NCI-H748 treated with DMSO at 0.1 percent for 48 hours (cell line): ENCODE results near the gene PDE6A.
"Not testable (repeated sequence)": the region's sequence is repeated elsewhere in the genome, so short reads cannot be mapped to it uniquely, and the experiment has no call there.

ENCODE experiments used
- DNase-seq: peaks from one replicate; lab custom pipeline; 2025; lab: John Stamatoyannopoulos, UW

Gene PDE6A

DNA sequence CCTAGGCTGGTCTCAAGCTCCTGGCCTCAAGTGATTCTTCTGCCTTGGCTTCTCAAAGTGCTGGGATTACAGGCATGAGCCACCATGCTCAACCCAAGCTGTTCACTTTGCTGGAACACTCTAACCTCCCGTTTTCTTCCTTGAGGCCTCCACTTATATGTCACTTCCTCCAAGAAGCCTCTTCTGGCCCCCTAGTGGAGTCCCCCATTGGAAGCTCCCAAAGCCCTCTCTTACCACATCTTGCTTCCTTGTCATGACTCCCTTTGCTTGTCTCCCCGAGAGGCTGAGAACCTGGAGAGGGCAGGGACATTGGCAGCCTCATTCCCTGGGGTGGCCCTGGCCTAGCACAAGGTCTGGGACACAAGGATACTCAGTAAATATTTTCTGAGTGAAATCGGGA is 80.8 kb downstream of the PDE6A start:
- no peak for DNase-seq

DNA sequence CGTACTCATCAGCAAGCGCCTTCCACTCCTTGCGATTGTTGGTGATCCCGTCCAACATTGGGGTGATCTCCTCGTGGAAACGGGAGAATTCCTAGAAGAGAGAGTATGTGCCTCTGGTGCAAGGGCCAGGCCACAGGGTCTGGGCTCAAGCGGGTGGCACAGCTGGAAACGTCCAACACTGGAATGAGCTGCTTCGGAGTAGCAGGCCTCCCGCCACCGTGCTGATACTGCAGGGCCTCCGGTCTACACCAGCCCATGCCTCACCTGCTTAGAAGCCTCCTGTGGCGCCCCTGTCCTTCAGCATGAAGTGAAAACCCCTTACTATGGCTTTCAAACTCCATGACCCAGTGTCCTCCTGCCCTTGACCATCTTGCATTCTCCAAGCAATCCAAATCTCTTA is 81.4 kb downstream of the PDE6A start:
- DNase-seq = no peak

DNA sequence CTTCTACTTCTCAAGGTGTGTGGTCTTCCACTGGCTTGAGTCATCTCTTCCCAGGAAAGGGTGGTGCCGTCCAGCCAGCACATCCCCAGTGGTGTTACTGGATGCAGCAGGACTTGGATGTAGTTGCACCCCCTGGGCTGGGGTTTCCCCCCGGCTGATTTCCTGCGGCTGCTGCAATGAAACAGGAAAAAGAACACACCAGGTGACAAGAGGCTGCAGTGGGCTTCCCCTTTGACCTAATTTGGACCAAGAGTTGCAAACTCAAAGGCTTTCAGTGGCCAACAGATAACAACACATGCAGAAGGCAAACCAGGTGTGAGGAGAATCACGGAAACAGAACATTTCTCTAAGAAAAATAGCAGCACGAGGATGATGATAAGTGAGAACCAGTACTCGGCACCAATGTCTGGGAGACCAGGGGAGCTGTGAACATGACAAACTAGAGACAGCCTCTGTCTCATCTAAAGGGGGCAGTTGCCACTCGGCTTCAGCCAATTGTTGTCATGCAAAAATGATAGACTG is 83.7 kb downstream of the PDE6A start:
- DNase-seq = no peak

DNA sequence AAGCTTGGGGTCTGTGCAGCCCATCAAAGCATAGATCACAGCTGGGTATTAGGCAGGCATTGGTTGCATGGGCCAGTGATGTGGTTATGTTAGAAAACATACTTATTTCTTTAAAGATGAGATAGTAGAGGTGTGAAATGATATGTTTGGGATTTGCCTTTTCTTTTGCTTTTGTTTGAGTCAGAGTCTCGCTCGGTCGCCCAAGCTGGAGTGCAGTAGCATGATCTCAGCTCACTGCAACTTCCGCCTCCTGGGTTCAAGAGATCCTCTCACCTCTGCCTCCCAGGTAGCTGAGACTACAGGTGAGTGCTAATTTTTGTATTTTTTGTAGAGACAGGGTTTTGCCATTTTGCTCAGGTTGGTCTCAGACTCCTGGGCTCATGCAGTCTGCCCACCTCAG is 84.8 kb downstream of the PDE6A start:
- no peak for DNase-seq

DNA sequence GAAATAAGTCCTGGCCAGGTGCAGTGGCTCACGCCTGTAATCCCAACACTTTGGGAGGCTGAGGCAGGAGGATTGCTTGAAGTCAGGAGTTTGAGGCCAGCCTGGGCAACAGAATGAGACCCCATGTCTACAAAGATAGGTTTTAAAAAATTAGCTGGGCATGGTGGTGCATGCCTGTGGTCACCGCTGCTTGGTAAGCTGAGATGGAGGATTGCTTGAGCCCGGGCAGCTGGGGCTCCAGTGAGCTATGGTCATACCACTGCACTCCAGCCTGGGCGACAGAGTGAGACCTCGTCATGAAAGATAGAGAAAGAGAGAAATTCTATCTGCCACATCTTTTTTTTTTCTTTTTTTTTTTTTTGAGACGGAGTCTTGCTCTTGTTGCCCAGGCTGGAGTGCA is 86.1 kb downstream of the PDE6A start:
- not testable (repeated sequence) for DNase-seq

DNA sequence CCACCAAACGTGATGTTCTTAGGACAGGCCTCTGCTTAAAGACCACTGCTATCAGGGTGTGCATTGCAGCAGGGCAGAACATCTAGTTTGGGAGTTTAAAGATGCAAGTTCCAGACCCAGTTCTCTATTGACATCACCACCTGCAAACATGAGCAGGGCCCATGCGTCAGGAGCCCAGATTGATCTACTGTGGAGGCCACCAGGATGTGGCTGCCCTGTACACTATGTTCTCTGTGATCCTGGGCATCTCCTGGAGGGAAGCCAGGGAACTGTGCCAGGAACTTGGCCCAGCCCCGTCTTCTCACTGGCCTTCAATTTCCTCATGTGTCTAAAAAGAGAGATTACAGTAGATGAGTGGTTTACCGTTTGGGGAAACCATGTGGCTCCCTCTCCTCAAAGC is 87.1 kb downstream of the PDE6A start:
- no peak for DNase-seq

DNA sequence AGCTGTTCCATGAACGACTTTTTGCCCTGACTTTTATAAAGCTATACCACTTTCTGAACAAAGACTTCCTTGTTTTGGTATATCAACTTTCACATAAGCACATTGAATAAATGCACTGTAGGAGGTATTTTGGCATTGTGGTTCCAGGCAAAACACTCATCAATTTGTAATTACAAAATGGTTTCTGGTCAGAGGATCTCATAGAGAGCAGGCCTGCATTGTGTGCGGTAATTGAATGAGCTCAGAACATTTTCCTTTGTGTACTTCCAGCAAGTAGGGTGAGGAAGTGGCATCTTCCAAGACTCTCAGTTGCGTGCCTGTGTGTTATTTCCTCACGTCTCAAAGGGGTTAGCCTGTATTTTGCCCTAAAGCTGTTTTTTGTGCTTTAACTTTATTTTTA is 89.2 kb downstream of the PDE6A start:
- DNase-seq = peak; percentile 74

DNA sequence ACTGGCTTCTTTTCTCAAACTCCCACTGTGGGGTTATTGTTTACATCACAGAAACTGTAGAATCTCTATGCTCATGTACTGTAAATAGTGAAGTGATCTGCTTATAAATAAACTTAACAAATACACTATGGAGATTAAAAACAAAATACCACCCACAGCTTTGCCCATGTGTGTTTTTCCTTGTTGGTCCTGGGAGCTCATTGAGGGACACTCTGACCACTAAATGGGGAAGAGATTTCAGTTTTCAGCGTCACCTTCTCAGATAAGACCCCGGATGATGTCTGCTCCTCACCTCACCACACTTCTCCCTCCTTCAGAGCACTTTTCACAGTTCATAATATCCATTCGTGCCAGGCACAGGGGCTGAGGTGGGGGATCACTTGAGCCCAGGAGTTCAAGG is 89.7 kb downstream of the PDE6A start:
- no peak for DNase-seq

DNA sequence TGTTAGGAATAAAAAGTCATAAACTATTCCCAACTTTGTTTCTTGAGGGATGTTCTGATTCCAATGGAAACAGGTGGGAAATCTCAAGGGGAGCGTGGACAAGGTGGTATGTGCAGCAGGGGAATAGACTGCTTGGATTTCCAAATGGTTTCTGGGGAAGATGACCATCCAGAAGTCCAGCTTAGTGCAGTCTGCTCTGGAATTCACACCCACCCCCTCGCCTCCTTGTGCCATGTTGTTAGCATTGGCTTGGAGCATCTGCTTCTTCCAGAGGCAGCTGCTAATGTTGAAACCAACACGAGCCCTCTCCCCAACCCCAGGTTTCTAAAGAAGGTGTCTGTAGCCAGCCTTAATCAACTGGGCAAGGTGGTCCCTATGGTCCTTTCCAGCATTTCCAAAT is 90.9 kb downstream of the PDE6A start:
- DNase-seq = no peak

DNA sequence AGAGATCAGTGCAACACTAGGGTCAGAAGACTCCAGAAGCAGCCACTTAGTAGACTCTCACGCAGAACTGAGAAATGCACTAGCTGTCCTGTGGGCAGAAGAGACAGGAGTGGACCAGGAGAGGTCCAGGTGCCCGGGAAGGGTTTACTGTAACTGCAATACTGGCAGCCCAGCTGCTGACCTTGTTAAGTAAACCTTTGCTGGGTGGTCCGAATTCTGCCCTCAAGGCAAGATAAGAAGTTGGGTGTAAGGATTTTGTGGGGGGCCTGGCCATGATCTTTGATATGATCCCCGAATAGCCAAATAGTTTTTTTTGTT is 91.3 kb downstream of the PDE6A start:
- DNase-seq = no peak

DNA sequence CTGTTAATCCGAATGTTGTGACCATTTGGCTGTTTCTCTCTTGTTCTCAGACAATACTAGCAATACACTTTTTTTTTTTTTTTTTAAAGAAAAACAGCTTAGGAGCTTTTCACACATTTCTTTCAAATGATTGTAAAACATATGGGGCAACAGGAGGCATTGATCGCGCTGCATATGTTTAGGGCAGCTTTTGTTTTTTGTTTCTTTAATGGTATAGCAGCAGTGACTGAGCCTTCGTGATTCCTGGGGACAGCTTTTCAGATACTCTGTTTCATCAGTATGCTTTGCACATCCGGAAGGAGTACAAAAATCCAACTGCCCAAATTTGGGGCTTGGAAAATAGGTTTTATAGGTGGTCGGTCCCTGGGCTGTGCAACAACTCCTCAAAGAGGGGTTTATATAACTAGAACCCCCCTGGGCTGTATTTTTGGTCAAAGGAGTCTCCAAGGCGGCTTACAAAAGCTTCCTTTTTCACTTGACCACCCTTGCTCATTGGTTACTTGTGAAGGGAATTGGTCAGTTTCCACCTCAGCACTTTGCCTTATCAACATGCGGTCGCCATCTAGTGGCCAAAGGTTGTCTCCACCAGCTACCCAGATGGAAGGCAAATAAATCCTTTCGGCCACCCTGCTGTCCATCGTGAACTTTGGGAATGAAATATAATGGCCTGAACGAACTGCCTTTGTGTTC is 91.8 kb downstream of the PDE6A start:
- peak; percentile 68 for DNase-seq

DNA sequence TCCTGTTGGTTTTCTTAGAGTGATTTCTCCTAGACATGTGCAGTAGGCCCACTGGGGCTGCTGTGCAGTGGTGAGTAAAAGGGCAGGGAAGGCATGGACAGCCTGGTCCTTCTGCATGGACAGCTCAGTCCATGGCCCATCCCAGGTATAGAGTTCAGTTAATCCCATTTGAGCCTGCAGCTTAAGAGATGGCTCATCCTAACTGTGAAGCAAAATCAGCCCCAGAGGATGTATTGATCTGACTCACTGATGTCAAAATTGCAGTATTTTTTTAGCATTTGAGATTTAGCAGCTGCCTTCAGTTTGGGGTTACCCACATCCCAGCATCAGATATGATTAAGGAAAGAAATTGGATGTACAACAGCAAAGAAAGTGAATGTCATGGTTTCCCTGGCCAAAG is 93.4 kb downstream of the PDE6A start:
- DNase-seq = no peak

DNA sequence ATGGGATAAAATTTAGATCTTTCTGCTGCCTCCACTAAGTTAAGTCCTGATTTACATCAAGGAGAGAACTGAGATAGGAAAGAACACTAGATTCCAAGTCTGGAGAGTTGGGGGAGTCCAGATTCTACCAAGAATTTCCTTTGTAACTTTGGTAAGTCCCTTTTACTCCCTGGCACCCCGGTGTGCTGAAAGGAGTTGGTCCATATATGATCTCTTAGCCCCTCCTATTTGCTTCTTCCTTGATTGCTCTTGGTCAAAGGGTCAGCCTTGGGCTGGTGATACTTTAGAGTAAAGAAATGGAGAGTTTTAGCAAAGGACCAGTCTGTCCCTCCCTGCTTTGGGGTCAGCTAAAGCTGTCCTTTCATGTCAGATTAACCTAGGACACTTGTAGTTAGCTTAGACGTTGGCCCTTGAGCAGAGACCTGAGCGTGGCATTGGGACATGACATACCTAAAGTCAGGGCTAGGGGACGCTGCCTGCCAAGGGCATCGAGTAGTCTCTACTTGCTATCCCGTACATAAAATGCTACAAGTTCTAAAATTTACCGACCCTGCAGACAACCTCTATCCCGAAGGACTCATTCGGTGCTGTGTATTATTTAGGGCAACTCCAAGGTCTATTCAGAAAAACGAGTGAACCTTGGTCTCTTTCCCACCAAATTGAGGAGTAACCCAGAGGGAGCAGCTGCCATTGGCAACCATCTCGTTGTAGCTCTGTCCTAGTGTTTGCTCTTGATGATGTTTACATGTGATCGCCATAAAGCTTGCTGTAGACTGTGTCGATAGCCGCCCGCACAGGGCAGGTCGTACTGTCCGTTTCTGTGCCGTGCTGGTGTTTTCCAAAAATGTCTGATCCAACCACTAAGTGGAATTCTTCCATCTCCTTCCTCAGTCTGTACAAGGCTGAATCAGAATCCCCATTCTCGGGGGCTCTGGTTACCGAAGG is 94.4 kb downstream of the PDE6A start:
- DNase-seq = no peak

DNA sequence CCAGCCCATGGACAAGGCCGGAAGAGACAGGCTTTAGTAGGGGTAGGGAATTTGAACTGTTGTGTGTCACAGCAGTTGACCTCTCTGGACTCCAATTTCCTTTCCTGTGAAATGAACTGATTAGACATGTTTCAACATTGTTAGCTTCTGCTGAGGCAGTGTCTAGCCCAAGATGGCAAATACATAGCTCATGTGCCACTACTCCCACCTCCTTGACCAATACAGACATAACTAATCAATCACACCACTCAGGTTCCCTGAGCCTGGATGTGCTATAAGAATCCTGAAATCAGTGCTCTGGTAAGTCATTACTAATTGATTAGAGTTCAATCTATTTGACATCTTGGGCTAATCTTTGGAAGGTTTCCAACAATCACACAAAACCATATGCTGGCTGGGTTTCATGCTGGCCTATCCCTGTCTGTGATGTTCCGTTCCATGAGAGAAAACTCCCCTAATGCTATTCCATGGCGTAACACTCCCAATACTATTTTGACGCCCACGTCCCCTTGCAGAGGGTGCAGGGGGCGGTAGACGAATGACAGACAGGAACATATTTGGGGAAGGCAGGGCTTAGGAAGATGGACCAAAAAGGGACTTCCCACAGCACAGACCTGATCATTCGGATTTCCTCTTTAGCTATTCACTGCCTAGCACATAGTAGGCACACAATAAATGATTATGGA is 95.2 kb downstream of the PDE6A start:
- no peak for DNase-seq

DNA sequence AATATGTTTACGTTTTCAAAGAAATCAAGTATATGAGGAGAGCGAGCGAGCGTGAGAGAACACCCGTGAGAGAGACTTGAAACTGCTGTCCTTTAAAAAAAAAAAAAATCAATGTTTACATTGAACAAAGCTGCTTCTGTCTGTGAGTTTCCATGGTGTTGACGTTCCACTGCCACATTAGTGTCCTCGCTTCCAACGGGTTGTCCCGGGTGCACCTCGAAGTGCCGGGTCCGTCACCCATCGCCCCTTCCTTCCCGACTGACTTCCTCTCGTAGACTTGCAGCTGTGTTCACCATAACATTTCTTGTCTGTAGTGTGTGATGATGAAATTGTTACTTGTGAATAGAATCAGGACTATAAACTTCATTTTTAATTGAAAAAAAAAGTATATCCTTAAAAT is 97.0 kb downstream of the PDE6A start:
- no peak for DNase-seq

DNA sequence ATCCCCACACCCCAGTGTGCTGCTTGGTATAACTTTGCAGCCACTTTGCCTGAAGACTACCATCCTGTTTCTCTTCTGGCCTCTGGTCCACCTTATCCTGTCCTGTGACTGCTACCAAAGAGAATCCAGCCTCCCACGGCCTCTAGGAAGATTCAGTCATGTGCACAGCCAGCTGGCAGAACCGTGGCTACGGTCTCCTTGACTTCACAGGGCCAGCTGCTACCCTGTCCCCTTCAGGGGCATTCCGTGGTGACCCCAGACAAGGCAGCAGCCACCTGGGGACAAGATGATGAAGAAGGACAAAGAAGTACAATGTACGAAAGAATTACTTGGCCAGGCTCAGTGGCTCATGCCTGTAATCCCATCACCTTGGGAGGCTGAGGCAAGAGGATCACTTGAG is 98.6 kb downstream of the PDE6A start:
- no peak for DNase-seq

DNA sequence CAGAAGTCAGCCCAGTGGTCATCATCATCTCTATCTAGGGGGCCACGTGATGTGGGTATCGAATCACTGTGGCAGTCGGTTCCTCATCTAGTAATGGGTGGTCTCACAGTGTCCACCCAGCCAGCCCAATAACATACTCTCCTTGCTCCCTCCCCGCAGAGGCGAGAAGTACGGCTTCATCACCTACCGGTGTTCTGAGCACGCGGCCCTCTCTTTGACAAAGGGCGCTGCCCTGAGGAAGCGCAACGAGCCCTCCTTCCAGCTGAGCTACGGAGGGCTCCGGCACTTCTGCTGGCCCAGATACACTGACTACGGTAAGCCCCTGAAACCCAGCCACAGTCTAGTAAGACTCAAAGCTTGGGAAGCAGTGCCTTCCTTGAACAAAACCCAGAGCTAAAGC is 99.0 kb downstream of the PDE6A start:
- DNase-seq = no peak

DNA sequence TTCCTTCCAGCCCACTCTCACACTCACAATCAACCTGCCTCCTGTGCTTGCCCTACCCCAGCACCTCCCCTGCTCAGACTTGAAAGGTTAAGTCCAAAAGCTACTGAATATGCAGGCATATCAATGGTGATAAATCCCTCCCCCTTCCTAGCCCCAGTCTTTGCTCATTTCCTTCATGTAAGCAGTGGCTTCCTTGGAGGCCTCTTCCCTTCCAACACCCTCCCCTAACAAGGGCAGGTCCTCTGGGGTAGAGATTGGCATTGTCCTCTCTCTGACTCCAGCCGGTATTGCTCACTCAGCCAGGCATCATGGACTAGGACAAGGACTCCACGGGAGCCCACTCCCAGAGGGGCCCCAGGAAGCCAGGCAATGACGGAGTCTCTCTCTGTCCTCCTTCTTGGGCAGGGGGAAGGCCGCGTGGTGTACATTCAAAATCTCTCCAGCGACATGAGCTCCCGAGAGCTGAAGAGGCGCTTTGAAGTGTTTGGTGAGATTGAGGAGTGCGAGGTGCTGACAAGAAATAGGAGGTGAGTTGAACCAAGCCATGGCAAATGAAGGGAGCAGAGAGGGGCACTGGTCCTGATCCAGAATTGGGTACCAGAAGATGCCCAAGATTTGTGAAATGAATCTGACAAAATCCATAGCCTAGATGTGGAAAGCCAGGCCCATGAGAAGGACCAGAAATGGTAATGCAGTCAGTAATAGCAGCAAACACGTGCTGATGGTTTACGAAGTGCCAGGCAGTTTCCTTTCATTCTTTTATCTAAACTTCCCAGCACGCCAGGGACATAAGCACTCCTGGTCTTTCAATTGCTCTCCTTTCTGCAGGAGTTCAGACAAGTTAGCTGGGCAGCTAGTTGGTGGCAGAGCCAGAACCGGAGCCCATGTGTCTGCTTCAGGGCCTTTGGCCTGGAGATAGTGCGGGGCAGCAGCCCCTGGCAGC is 102.5 kb downstream of the PDE6A start:
- no peak for DNase-seq

DNA sequence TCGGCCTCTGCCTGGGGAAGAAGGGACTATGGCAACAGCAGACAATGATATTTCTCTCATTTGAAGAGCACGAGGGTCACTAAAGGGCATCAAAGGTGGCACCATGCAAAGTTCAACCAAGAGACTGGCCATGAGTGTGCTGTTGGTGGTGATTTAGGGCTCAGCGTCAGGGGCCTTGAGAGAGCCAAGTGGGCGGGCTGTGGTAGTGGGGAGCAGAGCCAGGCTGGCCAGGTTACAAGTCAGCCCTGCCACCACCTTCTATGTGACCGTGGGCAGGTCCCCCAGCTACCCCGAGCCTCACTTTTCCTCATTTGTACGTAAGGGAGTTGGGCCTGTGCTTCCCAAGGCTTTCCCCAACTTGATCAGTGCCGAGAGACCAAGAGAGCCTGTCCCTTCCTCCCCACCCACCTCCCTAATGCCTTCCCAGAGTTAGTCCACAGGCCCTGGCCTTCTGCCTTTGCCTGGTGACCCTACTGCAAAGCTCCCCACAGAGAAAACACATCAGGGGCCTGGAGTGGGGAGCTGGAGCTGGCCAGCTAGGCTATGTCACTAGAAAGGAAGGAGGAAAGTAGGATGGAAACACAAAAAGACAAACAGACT is 104.3 kb downstream of the PDE6A start:
- DNase-seq = no peak

DNA sequence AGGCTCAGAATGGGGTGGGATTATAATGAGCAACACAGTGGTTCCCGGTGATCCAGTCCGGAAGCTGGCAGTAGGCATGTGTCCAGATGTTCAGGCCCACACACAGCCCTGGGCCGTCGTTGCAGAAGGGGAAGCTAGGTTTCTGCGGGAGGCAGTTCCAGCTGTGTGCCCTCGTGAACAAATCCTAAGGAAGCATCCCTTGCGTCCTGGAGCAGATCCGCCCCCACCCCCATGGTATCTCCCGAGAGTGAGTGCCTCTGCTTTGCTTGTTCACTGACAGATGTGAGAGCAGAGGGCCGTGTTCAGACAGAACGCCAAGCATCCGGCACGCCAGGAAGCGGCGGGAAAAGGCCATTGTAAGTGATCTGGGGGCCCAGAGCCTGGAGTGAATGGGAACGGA is 104.8 kb downstream of the PDE6A start:
- no peak for DNase-seq
